Mononuclear cell (primary cell): ENCODE measurements around the gene ILF2. TPM values are rescaled to one million over a fixed set of nuclear protein-coding genes. Genes with fewer than 3 reads are reported as not detected.
A peak's percentile ranks its signal among the peaks of the same experiment; 100 is the strongest.
"Not testable (repeated sequence)": the region's sequence is repeated elsewhere in the genome, so short reads cannot be mapped to it uniquely, and the experiment has no call there.

Experiments
- H3K27me3 ChIP-seq: 2 replicates; pipeline ENCODE4 v1.6.0; 2011; ENCODE audit warnings: low read length, control low read depth; ENCODE audit not compliant: insufficient read depth
- H3K4me1 ChIP-seq: 2 replicates; pipeline ENCODE4 v1.5.1; 2011; ENCODE audit warnings: mild to moderate bottlenecking, low read length, control low read depth; ENCODE audit not compliant: insufficient read depth
- H3K4me3 ChIP-seq: 2 replicates; pipeline ENCODE4 v1.5.1; 2011; ENCODE audit warnings: mild to moderate bottlenecking, low read length, moderate library complexity
- H3K9me3 ChIP-seq: 2 replicates; pipeline ENCODE4 v1.5.1; 2011; ENCODE audit warnings: low read depth, mild to moderate bottlenecking, control low read depth, low read length
- total RNA-seq: library from RNA; depleted of rRNA; stranded (reverse); fragments of >200 nt; gene quantifications from one replicate; pipeline ENCODE4 v1.2.3, GENCODE V29; 2012

ILF2 gene
- 138 TPM for total RNA-seq

DNA sequence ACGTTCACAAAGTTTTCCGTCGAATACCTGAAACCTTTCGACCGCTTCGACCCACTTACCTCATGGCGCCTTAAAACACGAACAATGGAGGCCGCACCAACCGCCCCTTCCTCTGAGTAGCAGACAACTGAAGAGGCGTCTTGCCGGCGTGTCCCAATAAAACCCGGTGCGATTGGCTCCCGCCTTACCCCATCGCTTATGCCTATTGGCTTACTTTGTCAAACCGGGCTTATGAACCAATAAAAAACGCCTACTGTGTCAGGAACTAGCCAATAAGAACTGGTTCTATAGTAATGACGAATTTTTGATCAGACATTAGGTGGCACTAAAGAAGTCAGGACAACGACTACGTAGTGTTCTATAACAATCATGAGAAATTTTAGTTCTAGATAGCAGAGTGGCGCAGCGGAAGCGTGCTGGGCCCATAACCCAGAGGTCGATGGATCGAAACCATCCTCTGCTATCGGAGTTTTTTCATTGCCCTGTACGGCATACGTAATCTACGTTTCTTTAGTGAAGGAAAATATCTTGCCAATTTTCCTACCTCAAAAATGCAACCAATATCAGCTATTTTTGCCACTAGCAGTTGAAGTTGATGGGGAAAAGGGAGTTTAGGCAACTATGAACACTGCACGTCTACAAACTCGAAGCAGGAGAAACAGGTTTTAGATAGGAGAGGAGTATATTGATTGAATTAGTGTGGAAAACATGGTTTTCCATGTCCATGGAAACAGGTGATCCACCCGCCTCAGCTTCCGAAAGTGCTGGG is at the start of gene ILF2:
ILF2 (minus strand) TSS at position 135 of the 769 bp plus-strand sequence; CDS start at position 64, 71 bp downstream.
- peaks cover 23% of the 10 kb centered on the region for H3K4me1 ChIP-seq
- peak within 1 kb of the TSS; percentile 81 for H3K4me3 ChIP-seq
- H3K27me3 ChIP-seq = no peaks in the 10 kb centered on the region
- no peaks in the 10 kb centered on the region for H3K9me3 ChIP-seq

DNA sequence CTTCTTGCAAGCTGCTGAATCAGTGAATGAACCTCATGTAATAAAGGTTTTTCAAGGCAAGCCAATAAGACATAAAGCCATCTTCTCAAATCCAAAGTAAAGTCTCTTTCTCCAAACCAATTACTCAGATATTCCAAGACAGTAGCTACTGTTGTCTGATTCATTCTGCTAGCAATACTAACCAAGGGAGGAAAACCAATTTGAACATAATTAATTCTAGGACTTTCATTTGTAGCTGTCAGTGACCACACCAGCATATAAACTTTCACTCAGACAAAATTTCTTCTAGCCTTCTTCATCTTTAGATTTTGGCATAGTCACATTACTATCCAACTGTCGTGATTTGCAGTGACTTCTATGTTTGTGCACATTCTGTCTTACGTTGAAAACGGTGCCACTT is 46.5 kb upstream of the ILF2 start:
- Histone ChIP-seq H3K27me3 (no peaks in the 10 kb centered on the region), H3K4me3 (no peak overlapping the region), H3K9me3 (no peaks in the 10 kb centered on the region), H3K4me1 (no peaks in the 10 kb centered on the region)

DNA sequence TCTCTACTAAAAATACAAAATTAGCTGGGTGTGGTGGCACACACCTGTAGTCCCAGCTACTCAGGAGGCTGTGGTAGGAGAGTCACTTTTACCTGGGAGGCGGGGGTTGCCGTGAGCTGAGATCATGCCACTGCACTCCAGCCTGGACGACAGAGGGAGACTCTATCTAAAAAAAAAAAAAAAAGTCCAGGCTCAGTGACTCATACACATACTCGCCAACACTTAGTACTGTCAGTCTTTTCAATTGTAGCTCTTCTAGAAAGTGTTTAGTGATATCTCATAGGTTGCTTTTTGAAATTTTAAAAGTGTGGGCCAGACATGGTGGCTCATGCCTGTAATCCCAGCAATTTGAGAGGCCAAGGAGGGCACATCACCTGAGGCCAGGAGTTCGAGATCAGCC is 45.4 kb upstream of the ILF2 start:
- H3K4me3 ChIP-seq, H3K27me3 ChIP-seq, H3K9me3 ChIP-seq, H3K4me1 ChIP-seq: not testable (repeated sequence)

DNA sequence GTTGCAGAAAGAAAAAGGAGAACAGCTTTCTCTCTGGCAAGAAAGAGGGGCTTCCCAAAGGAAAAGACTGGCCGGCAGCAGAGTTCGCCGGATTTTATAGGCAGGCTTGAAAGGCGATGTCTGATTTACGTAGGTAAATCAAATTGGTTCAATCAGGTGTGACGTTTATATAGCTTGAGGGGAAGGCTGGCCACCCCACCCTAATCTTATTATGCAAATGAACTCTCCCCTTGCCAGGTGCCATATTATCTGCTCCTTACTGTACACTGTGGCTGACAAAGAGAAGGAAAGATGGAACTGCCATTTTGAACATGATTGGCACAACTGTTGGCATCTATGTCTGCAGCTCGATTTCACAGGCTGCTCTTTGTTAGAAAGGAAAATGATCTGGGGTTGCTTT is 40.2 kb upstream of the ILF2 start:
- no peak overlapping the region for H3K4me3 ChIP-seq
- H3K9me3 ChIP-seq = no peaks in the 10 kb centered on the region
- H3K4me1 ChIP-seq = no peaks in the 10 kb centered on the region
- H3K27me3 ChIP-seq = no peaks in the 10 kb centered on the region

DNA sequence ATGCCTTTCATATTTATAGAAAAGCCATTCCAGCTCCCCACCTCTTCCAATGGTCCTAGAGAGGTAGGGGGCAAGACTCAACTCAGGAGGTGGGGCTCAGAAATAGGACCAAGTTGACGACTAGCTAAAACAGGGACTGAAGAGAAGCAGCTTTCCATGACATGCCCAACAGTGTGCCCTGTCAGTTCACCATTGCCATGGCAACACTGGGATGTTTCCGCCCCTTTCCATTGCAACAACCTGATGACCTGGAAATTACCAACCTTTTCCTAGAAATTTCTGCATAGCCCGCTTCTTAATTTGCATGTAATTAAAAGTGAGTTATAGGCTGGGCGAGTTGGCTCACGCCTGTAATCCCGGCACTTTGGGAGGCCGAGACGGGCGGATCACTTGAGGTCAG is 34.7 kb upstream of the ILF2 start:
- Histone ChIP-seq H3K4me3 (no peak overlapping the region), H3K4me1 (no peaks in the 10 kb centered on the region), H3K9me3 (no peaks in the 10 kb centered on the region), H3K27me3 (no peaks in the 10 kb centered on the region)

DNA sequence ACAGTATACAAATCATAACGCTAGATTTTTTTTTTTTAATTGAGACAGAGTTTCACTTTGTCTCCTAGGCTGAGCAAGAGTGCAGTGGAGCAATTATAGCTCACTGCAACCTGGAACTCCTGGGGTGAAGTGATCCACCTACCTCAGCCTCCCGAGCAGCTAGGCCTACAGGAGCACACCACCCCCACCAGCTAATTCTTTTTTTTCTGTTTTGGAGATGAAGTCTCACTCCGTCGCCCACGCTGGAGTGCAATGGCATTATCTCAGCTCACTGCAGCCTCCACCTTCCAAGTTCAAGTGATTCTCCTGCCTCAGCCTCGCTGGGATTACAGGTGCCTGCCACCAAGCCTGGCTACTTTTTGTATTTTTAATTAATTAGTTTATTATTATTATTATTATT is 29.0 kb upstream of the ILF2 start:
- Histone ChIP-seq H3K9me3 (no peaks in the 10 kb centered on the region), H3K4me1 (peaks cover 12% of the 10 kb centered on the region)

DNA sequence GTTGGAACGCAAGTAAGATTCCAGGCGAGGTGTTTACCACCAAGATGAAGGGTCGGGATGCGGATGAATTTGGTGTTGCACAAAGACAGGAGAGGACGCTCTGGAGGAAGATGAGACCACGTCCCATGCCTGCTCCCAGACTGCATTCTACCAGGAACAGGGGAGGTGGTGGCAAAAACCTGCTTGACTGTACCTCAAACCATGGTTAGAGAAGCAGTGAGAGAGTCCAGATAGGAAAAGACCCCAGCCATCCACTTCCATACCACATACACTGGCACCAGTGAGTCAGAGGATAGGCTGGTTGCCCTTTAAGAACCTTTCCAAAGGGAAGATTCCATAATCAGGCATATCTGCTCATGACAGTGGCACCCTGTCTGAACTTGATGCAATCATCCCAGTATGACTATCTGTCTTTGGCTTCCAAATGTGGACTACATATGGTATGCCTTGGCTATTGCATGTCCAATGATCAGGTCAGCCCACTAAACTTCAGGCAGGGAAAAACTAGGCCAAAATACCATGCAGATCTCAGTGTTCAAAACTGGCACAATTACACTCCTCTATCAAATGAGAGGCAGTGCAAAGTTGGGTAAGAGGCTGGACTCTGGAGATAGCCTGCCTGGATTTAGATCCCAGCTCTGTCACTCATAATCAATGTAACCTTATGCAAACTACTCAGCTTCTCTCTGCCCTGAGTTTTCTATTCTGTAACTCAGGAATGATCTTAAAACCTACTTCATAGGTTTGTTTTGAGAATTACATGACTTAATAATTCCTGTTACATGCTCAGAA is 28.3 kb upstream of the ILF2 start:
- Histone ChIP-seq H3K9me3 (no peaks in the 10 kb centered on the region), H3K4me3 (no peak overlapping the region), H3K27me3 (no peaks in the 10 kb centered on the region), H3K4me1 (peaks cover 12% of the 10 kb centered on the region)

More for the DNA sequence above, 29.0 kb upstream of the ILF2 start:
- H3K4me3 ChIP-seq = no peak overlapping the region
- H3K27me3 ChIP-seq = no peaks in the 10 kb centered on the region

DNA sequence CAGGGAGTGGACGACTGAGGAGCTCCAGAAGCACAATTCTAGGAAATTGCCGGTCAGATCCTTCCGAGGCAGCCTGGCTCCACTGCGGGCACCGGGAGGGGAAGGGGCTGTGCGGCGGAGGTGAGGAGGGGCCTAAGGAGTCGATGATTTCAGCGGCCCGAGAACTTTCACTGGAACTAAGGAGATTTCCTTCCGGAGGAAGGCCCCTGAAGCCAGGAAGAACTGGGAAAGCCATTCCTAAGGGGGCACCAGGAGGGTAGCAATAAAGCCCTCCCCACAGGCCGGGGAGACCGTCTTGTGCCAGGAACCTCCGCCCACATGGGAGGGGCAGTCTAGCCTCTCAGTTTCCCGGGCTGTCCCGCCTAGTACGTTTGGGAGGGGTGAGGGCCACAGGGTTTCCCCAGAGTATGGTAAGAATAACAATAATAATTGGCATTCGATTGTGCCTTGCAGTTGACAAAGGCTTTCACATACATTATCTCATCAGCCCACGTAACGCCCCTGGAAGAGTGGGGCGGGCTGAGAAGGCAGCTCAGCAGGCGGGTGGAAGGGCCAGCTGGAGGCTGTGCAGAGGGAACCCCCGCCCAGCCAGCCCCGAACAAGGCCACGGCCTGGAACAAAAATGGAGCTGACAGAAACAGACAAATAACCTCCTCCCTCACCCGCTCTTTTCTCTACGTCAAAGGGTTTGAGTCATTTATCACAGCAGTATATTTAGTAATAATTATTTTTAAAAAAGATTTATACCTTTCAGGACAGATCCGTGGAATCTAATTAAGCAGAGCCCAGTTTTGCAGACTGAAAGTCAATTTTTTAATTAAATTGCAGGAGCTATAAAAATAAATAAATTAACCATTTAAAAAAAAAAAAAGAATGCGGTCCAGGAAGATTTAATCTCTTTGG is 27.5 kb upstream of the ILF2 start:
- Histone ChIP-seq H3K4me1 (peaks cover 12% of the 10 kb centered on the region), H3K27me3 (no peaks in the 10 kb centered on the region), H3K4me3 (peak overlapping the region; percentile 19), H3K9me3 (no peaks in the 10 kb centered on the region)

DNA sequence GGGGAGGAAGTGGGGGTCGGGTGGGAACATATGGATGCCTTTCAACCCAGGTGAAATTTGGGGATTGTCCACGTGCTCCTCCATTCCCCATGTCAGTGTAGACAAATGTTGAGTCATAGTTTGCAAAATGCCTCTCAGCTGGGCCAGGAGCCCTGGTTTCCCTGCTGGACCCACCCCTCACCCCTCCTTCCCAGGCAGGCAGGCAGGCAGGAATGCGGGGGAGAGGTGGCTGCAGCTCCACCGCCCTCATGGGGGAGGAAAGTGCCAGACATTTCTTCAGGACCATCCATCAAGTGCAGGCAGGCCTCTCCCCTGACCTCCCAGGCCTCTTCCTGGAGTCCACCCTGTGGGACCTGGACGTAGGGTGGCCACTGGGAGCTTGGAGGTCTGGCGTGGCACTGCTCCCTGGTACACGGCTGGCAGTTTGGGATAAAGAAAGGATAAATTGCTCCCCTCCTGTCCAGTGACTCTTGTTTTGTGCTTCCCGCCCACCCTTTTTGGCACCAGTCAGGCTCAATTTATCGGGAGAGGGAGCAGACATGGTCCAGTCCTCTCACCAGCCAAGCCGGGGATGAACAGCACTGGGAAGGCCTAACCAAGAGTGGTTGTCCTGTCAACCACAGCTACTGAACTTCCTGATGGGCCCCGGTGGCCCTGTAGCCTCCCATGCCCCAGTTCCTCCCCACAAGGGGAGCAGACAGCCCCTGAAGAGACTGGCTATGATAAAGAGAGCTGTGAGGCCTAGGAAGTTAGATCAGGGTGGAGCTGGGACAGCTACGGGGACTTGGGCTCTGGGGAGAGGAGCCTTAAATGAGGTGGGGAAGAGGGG is 26.6 kb upstream of the ILF2 start:
- no peaks in the 10 kb centered on the region for H3K9me3 ChIP-seq
- peaks cover 12% of the 10 kb centered on the region for H3K4me1 ChIP-seq
- no peaks in the 10 kb centered on the region for H3K27me3 ChIP-seq
- H3K4me3 ChIP-seq = no peak overlapping the region

DNA sequence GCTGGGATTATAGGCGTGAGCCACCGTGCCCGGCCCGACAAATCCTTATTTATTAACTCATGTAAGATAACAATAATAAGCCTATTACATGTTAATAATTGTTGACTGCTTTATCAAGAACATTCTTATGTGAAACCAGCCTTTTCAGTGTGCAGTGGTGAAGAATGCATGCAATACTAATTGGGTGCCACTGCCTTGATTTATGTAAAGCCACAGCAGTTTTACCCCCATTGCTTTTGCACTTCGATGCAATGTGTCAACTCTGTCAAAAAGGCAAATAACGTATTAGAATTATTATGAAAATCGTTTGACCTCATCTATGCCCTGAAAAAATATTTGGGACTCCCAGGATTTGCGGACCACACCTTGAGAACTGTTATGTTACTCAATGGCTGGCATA is 25.9 kb upstream of the ILF2 start:
- Histone ChIP-seq H3K27me3 (no peaks in the 10 kb centered on the region), H3K4me3 (no peak overlapping the region), H3K9me3 (no peaks in the 10 kb centered on the region), H3K4me1 (peaks cover 12% of the 10 kb centered on the region)

DNA sequence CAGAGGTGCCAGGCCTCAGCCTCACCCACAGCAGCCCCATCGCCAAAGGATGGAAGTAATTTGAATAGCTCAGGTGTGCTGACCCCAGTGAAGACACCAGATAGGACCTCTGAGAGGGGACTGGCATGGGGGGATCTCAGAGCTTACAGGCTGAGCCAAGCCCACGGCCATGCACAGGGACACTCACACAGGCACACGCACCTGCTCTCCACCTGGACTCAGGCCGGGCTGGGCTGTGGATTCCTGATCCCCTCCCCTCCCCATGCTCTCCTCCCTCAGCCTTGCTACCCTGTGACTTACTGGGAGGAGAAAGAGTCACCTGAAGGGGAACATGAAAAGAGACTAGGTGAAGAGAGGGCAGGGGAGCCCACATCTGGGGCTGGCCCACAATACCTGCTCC is 22.7 kb upstream of the ILF2 start:
- Histone ChIP-seq H3K4me3 (no peak overlapping the region), H3K9me3 (no peaks in the 10 kb centered on the region), H3K27me3 (no peaks in the 10 kb centered on the region), H3K4me1 (peaks cover 9% of the 10 kb centered on the region)

DNA sequence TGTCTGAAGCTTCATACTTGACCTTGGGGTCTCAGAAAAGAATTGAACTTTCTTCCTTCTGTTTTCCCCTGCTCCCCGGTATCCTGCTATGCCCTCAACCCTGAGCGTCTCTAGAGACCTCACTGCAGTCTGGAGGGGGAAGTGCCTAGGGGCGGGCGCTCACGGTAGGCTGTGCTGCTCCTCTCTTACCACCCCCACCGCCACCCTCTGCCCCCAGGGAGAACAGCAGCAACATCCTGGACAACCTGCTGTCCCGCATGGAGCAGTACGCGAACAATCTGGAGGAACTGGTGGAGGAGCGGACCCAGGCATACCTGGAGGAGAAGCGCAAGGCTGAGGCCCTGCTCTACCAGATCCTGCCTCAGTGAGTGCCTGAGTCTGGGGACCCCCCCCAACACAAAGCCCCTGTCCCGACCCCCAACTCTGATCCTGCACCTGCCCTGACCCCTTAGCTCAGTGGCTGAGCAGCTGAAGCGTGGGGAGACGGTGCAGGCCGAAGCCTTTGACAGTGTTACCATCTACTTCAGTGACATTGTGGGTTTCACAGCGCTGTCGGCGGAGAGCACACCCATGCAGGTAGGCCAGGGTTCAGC is 18.0 kb upstream of the ILF2 start:
- no peaks in the 10 kb centered on the region for H3K9me3 ChIP-seq
- no peaks in the 10 kb centered on the region for H3K27me3 ChIP-seq
- no peaks in the 10 kb centered on the region for H3K4me1 ChIP-seq
- H3K4me3 ChIP-seq = no peak overlapping the region

DNA sequence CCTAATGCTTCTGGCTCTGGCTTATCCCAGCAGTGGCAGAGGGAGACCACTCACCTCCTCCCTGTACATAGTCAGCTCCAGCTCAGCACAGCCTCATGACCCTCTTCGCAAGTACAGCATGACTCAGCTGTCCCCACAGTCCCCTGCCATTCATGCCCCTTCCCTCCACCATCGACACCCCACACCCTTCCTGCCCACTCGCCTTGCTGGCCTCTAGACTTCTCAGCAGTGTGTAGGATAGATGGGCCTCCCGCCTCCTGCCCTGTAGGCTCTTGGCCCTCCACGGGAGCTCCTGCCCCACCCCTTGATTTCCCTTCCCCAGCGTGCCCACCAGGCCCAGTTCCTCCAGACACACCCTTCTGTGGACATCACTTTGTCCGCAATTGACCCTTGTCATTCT is 17.5 kb upstream of the ILF2 start:
- Histone ChIP-seq H3K9me3 (no peaks in the 10 kb centered on the region), H3K4me3 (no peak overlapping the region), H3K27me3 (no peaks in the 10 kb centered on the region), H3K4me1 (no peaks in the 10 kb centered on the region)
